Stimulated activated CD4-positive, alpha-beta T cell treated with anti-CD3 and anti-CD28 coated beads, TNF-alpha, amount 100 ng/mL, for 24 hours (primary cell): ENCODE measurements around the gene PDE4B.
"Not testable (repeated sequence)": the region's sequence is repeated elsewhere in the genome, so short reads cannot be mapped to it uniquely, and the experiment has no call there.

Experiments
- DNase-seq, 3 experiments: peaks; one replicate each; pipeline ENCODE4 v3.0.0-alpha.2; 2020; ENCODE audit warnings: low read depth in 3 of 3

Gene PDE4B

GRCh38 chr1:66135161-66135560, 342.5 kb downstream of the PDE4B start:
- no peak for DNase-seq

- not testable (repeated sequence) for DNase-seq
Measured at GRCh38 chr1:66136423-66136822, 343.7 kb downstream of the PDE4B start.

- DNase-seq: no peak
Measured at GRCh38 chr1:66137235-66137634, 344.5 kb downstream of the PDE4B start.

GRCh38 chr1:66138613-66139012, 345.9 kb downstream of the PDE4B start:
- DNase-seq: no peak

- DNase-seq: no peak
Measured at GRCh38 chr1:66140072-66140471, 347.4 kb downstream of the PDE4B start.

- no peak for DNase-seq
Measured at GRCh38 chr1:66143651-66144050, 351.0 kb downstream of the PDE4B start.

- no peak for DNase-seq
Measured at GRCh38 chr1:66147226-66147835, 354.6 kb downstream of the PDE4B start.

GRCh38 chr1:66152034-66152433, 359.3 kb downstream of the PDE4B start:
- DNase-seq: no peak

- DNase-seq: no peak
Measured at GRCh38 chr1:66154394-66154793, 361.7 kb downstream of the PDE4B start.

GRCh38 chr1:66156144-66156543, 363.4 kb downstream of the PDE4B start:
- no peak for DNase-seq

- DNase-seq: no peak
Measured at GRCh38 chr1:66159800-66160199, 367.1 kb downstream of the PDE4B start.

GRCh38 chr1:66160719-66161118, 368.0 kb downstream of the PDE4B start:
- no peak for DNase-seq

GRCh38 chr1:66166753-66167152, 374.1 kb downstream of the PDE4B start:
- DNase-seq: no peak

- no peak for DNase-seq
Measured at GRCh38 chr1:66167267-66167666, 374.6 kb downstream of the PDE4B start.

- no peak for DNase-seq
Measured at GRCh38 chr1:66168467-66168887, 375.8 kb downstream of the PDE4B start.

- DNase-seq: no peak
Measured at GRCh38 chr1:66168948-66169671, 376.4 kb downstream of the PDE4B start.

- no peak for DNase-seq
Measured at GRCh38 chr1:66172272-66172671, 379.6 kb downstream of the PDE4B start.

GRCh38 chr1:66175098-66175497, 382.4 kb downstream of the PDE4B start:
- no peak for DNase-seq

GRCh38 chr1:66175581-66175980, 382.9 kb downstream of the PDE4B start:
- DNase-seq: no peak

GRCh38 chr1:66176012-66176715, 383.5 kb downstream of the PDE4B start:
- no peak for DNase-seq

GRCh38 chr1:66176832-66177231, 384.1 kb downstream of the PDE4B start:
- DNase-seq: no peak

GRCh38 chr1:66177510-66177909, 384.8 kb downstream of the PDE4B start:
- no peak for DNase-seq

GRCh38 chr1:66182026-66182425, 389.3 kb downstream of the PDE4B start:
- no peak for DNase-seq
